Hindlimb muscle (tissue), 1 donor: Measurements from ENCODE around the gene DNAJB11. TPM values are rescaled to one million over a fixed set of nuclear protein-coding genes. Genes with fewer than 3 reads are reported as not detected.
"Not testable (repeated sequence)": the region's sequence is repeated elsewhere in the genome, so short reads cannot be mapped to it uniquely, and the experiment has no call there.

Experiments
- DNase-seq: peaks from one replicate; pipeline ENCODE4 v3.0.0-alpha.2; 2013
- polyA plus RNA-seq: library from polyadenylated mRNA; unstranded; fragments of 120-200 nt; gene quantifications from one replicate; pipeline ENCODE4 v1.2.1, GENCODE V29; 2013; ENCODE audit not compliant: insufficient read length

The DNAJB11 gene
- polyA plus RNA-seq, 1 donor, result 34.2 TPM

GRCh38 chr3:186552408-186553031 lies 18.0 kb upstream of the DNAJB11 start:
- no peak for DNase-seq

DNA sequence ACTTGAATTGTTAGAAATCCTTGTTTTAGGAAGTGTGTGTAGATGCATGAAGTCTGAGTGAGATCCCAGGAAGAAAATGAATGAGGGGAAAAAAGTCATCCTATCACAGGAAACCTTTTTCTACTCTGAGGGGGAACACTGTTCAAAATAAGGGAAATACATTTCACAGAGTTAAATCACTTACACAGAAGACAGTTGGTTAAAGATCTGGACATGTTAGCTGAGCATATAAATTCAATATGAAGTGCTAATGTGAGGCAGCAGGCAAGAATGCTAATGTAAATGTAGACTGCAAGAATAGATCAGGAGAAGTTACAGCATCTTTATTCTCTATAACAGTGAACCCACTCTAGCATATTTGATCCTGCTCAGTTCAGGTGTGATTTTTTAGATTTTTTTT lies 5.9 kb upstream of the DNAJB11 start:
- no peak for DNase-seq

GRCh38 chr3:186566772-186567071 lies 3.8 kb upstream of the DNAJB11 start:
- DNase-seq, result no peak

GRCh38 chr3:186567072-186567921 lies 3.2 kb upstream of the DNAJB11 start, which contains the start of gene TBCCD1:
TBCCD1 (minus strand) TSS chr3:186567339; CDS start chr3:186564329, 3,010 bp downstream.
- DNase-seq, result peak; percentile 95

DNA sequence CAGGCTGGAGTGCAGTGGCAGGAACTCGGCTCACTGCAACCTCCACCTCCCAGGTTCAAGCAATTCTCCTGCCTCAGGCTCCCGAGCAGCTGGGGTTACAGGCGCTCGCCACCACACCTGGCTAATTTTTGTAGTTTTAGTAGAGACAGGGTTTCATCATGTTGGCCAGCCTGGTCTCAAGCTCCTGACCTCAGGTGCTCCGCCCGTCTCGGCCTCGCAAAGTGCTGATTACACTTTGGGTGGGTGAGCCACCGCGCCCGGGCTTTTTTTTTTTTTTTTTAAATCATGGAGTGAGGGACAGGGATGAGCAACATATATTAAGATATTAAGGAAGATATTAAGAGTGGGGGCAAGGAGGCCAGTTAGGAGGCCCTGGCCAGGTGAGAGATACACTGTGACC lies 1.2 kb upstream of the DNAJB11 start:
- DNase-seq, result not testable (repeated sequence)

GRCh38 chr3:186569779-186570095 lies 783 bp upstream of the DNAJB11 start:
- no peak for DNase-seq

DNA sequence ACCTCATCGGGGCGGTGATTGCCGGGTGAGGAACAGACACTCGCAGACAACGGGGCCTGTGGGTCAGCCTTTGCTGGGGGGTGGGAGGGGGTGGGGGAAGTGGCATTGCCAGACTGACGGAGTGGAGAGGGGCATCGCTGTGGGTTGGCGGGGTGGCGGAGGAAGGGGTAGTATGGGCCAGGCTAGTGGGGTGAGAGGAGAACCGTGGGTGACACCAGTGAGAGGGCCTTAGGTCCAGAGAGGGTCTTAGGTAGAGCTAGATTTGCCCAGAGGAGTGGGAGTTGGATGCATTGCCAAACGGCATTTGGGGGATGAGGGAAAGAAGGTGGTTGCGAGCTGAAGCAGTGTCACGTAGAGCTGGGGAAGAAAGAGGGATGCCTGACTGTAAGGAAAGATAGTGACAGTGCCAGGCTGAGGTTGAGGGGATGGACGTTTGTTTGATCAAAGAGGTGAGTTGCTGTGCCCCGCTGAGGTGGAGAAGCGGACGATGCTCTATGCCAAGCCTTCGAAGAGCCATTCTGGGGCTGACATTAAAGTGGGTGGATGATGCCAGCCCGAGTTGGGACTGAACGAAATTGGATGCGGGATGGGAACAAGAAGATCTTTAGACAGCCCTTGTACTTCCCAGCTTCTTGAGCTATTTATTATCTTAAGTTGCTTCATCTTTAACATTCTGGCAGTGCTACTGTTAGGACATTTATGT lies 572 bp downstream of the DNAJB11 start:
- DNase-seq, result no peak

DNA sequence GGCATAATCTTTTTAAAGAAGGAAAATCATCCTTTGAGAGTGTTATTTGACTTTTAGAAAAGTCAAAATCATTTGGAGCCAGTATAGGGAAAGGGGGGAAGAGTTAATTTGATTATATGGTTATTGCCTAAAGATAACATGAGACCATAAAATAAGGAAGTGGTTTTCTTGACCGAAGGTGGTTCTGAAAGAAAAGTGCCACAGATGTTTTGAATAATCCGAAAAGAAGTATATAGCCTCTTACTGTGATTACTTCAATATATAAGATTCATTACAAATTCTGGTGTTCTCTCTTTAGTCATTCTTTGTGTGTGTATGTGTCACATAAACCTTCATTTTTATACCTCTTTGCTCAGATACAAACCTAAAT lies 1.1 kb downstream of the DNAJB11 start:
- DNase-seq, result no peak

DNA sequence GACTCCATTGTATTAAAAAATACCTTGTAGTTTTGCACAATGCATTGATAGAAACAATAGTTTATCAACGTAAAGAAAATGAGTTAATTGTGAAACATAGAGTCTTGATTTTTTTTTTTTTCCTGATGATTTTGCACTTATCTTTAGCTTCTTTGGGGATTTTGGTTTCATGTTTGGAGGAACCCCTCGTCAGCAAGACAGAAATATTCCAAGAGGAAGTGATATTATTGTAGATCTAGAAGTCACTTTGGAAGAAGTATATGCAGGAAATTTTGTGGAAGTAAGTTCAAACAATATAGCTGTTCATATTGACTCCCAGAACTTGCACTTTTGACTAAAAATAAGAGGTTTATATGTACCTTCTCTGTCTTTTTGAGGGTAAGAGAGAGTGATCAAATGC lies 7.0 kb downstream of the DNAJB11 start:
- DNase-seq, result no peak

GRCh38 chr3:186580785-186581184 lies 10.3 kb downstream of the DNAJB11 start:
- DNase-seq, result no peak

DNA sequence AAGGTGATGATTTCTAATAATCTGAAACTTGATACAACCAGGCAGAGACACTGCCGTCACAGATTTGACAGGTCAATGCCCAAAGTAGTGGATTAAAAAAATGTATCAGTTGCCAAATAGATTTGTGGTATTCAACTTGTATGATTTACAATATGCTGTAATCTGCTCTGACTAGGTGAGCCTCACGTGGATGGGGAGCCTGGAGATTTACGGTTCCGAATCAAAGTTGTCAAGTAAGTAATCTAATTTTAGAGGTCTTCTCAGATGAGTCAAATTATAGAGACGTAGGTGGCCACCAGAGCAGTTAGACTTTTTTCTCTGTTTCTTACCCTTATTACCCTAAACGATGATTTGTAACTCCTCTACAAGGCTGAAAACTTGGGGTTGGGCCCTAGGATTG lies 12.0 kb downstream of the DNAJB11 start:
- no peak for DNase-seq

- no peak for DNase-seq
Measured at GRCh38 chr3:186583831-186584230, 13.3 kb downstream of the DNAJB11 start.

GRCh38 chr3:186586245-186586644 lies 15.7 kb downstream of the DNAJB11 start:
- DNase-seq, result not testable (repeated sequence)

DNA sequence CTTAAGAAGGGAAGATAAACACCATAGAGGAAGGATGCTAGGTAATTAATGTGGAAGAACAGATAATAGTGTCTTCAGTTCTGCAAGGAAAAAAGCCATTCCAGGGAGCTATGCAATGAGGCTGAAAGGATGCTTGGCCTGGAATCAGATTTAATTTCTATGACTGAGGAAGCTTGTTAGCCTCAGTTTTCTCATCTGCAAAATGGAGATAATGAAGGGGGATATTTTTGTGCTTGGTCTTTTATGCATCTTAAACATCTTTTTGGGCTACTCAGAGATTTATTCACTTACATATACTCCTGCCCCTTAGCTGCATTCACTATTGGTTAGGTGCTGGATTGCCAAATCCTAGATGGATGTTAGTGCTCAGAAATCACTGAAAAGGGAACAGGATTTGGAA lies 16.7 kb downstream of the DNAJB11 start:
- DNase-seq, result no peak

DNA sequence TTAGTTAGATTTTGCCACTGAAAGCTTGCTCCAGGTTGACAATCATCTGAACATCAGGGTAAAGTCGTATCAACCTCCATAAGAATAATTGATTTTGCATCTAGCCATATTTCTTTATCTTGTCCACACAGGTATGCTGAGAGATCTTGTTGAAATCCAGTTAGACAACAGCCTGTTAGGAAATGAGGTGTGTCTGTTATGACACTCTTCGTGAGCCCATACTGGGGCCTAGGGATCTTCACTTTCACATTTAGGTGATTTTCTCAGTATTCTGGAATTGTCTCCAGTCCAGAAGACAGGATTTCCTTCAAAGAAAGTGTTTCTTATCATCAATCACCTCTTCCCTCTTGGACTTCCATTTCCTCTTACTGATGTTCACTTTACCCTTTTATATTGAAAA lies 18.1 kb downstream of the DNAJB11 start:
- no peak for DNase-seq

- DNase-seq, result no peak
Measured at GRCh38 chr3:186589121-186589520, 18.6 kb downstream of the DNAJB11 start.

GRCh38 chr3:186589856-186590579 lies 19.5 kb downstream of the DNAJB11 start:
- no peak for DNase-seq

DNA sequence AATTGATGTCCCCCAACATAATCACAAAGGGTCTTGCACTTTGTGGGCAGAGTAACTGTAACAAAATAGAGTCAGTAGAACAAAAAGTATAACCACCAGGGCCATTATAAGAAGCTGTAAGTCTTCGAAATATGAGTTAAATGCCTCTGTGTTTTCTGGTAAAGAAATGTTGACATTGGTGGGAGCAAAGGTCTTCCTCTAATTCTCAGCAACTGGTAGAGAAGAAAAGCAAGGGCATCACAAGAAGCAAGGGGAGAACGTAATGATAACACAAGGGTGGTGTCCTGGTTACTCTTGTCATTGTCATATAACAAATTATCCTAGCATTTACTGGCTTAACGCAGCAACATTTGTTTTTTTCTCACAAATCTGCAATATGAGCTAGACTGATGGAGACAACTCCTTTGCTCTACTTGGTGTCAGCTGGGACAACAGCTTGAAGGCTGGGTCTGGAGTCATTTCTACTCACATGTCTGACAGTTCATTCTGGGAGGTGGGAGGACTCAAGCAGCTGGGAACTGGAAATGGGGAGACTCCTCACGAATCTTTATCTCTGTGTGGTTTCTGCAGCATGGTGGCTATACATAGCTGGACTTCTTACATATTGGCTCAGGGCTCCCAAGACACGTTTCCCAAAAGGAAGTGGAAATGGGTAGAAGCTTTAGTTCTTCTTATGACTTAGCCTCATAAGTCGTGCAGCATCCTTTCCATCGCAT lies 20.2 kb downstream of the DNAJB11 start:
- no peak for DNase-seq

GRCh38 chr3:186592682-186593081 lies 22.2 kb downstream of the DNAJB11 start:
- DNase-seq, result no peak

GRCh38 chr3:186593862-186594261 lies 23.3 kb downstream of the DNAJB11 start:
- no peak for DNase-seq

DNA sequence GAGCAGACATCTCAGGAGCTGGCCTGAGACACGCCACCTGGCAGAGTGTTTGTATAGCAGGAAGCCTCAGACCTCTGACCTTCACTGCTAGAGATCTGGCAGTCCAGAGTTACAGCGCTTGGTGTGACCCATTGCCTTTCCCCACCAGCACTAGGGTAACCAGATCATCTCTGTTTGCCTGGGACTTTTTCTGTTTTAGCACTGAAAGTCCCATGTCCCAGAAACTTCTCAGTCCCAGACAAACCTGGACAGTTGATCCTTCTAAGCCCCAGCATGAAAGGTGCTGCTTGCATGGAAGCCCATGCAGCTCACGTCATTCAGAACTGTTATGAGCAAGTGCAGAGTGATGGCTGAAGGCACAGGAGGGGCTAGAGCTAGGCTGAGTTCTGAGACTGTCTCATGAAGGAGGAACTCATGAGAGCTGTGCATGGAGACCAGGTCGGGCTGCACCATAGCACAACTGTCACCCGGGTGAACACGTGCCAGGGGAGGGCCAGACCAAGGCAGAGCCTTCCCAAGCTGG lies 24.1 kb downstream of the DNAJB11 start:
- no peak for DNase-seq

- DNase-seq, result no peak
Measured at GRCh38 chr3:186596568-186597287, 26.2 kb downstream of the DNAJB11 start.
